GM19463 (cell line): ENCODE data around the gene SPTLC1.

Source experiments
- ATAC-seq: cut with Tn5 transposase; IDR thresholded peaks from one replicate; pipeline ENCODE4 v1.9.1; 2021; ENCODE audit warnings: mild to moderate bottlenecking, moderate library complexity; ENCODE audit not compliant: unreplicated experiment

Gene SPTLC1

GRCh38 chr9:91985692-91986091, 129.5 kb downstream of the SPTLC1 start:
- ATAC-seq, result no peak
